ENCODE results near the gene PRR29.

DNA sequence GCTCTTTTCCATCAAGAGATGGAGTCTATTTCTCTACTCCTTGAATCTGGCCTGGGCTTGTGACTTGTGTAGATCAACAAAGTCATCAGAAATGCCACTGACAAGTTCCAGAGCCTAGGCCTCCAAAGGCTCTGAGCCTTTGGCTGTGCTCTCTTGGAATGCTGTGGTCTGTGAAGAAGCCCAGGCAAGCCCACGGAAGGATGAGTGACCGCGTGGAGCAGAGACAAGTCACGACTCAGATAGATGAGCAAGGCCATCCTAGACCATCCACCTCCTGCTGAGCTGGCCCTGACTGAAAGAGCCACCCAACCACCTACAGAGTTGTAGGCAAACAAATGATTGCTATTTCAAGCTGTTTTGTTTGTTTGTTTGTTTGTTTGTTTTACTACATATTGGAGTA is 33.9 kb downstream of the PRR29 start:
- TF ChIP-seq, protein P1, sequence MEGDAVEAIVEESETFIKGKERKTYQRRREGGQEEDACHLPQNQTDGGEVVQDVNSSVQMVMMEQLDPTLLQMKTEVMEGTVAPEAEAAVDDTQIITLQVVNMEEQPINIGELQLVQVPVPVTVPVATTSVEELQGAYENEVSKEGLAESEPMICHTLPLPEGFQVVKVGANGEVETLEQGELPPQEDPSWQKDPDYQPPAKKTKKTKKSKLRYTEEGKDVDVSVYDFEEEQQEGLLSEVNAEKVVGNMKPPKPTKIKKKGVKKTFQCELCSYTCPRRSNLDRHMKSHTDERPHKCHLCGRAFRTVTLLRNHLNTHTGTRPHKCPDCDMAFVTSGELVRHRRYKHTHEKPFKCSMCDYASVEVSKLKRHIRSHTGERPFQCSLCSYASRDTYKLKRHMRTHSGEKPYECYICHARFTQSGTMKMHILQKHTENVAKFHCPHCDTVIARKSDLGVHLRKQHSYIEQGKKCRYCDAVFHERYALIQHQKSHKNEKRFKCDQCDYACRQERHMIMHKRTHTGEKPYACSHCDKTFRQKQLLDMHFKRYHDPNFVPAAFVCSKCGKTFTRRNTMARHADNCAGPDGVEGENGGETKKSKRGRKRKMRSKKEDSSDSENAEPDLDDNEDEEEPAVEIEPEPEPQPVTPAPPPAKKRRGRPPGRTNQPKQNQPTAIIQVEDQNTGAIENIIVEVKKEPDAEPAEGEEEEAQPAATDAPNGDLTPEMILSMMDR (IDR thresholded peaks at IDR 0.05): no peak
- TF ChIP-seq POLR2AphosphoS5 (IDR thresholded peaks at IDR 0.05): no peak
- no peak for TF ChIP-seq EP300 (IDR thresholded peaks at IDR 0.05)
